HEK293 (cell line): ENCODE results near the gene TUBB4A.
A peak's percentile ranks its signal among the peaks of the same experiment; 100 is the strongest.

ENCODE experiments used
- EGR2 ChIP-seq: fragments of 450-650 bp; formaldehyde crosslinking; IDR thresholded peaks from 2 replicates; pipeline ENCODE4 v1.5.1; 2016; ENCODE audit warnings: low read depth, missing biosample characterization, missing genetic modification characterization
- INSM2 ChIP-seq: fragments of 450-650 bp; formaldehyde crosslinking; IDR thresholded peaks from 2 replicates; pipeline ENCODE4 v1.5.1; 2016; ENCODE audit warnings: missing biosample characterization, missing genetic modification characterization
- OVOL3 ChIP-seq: fragments of 450-650 bp; formaldehyde crosslinking; IDR thresholded peaks from 2 replicates; pipeline ENCODE4 v1.5.1; 2016; ENCODE audit warnings: missing biosample characterization, missing genetic modification characterization
- SALL2 ChIP-seq: fragments of 450-650 bp; formaldehyde crosslinking; IDR thresholded peaks from 2 replicates; pipeline ENCODE4 v1.5.0; 2017; ENCODE audit warnings: missing biosample characterization, mild to moderate bottlenecking, missing genetic modification characterization, borderline replicate concordance
- SP2 ChIP-seq: fragments of 450-650 bp; formaldehyde crosslinking; IDR thresholded peaks from 2 replicates; pipeline ENCODE4 v1.5.1; 2016; ENCODE audit warnings: missing biosample characterization, missing genetic modification characterization
- ZBTB48 ChIP-seq: fragments of 450-650 bp; formaldehyde crosslinking; IDR thresholded peaks from 2 replicates; pipeline ENCODE4 v1.5.1; 2016; ENCODE audit warnings: missing biosample characterization, missing genetic modification characterization
- ZFP41 ChIP-seq: fragments of 450-650 bp; formaldehyde crosslinking; IDR thresholded peaks from 2 replicates; pipeline ENCODE4 v1.5.1; 2016; ENCODE audit warnings: missing biosample characterization, missing genetic modification characterization, borderline replicate concordance
- ZFP69B ChIP-seq: fragments of 450-650 bp; formaldehyde crosslinking; IDR thresholded peaks from 2 replicates; pipeline ENCODE4 v1.5.1; 2016; ENCODE audit warnings: missing biosample characterization, missing genetic modification characterization
- ZNF112 ChIP-seq: fragments of 450-650 bp; formaldehyde crosslinking; IDR thresholded peaks from 2 replicates; pipeline ENCODE4 v1.5.0; 2017; ENCODE audit warnings: missing biosample characterization, missing genetic modification characterization
- ZNF19 ChIP-seq: fragments of 450-650 bp; formaldehyde crosslinking; IDR thresholded peaks from 2 replicates; pipeline ENCODE4; 2016; ENCODE audit warnings: missing biosample characterization, missing genetic modification characterization, low read depth
- ZNF2 ChIP-seq: fragments of 450-650 bp; formaldehyde crosslinking; IDR thresholded peaks from 2 replicates; pipeline ENCODE4 v1.5.1; 2016; ENCODE audit warnings: missing biosample characterization, missing genetic modification characterization
- ZNF202 ChIP-seq: fragments of 450-650 bp; formaldehyde crosslinking; IDR thresholded peaks from 2 replicates; pipeline ENCODE4 v1.5.1; 2016; ENCODE audit warnings: missing biosample characterization, missing genetic modification characterization, borderline replicate concordance
- ZNF214 ChIP-seq: fragments of 450-650 bp; formaldehyde crosslinking; IDR thresholded peaks from 2 replicates; pipeline ENCODE4 v1.5.1; 2017; ENCODE audit warnings: missing biosample characterization, mild to moderate bottlenecking, missing genetic modification characterization, borderline replicate concordance
- ZNF223 ChIP-seq: fragments of 450-650 bp; formaldehyde crosslinking; IDR thresholded peaks from 2 replicates; pipeline ENCODE4 v1.5.1; 2016; ENCODE audit warnings: missing biosample characterization, missing genetic modification characterization
- ZNF280C ChIP-seq: fragments of 450-650 bp; formaldehyde crosslinking; IDR thresholded peaks from 2 replicates; pipeline ENCODE4 v1.5.1; 2016; ENCODE audit warnings: missing biosample characterization, missing genetic modification characterization
- ZNF292 ChIP-seq: fragments of 450-650 bp; formaldehyde crosslinking; IDR thresholded peaks from 2 replicates; pipeline ENCODE4 v1.5.1; 2016; ENCODE audit warnings: low read depth, missing biosample characterization, missing genetic modification characterization, borderline replicate concordance
- ZNF433 ChIP-seq: fragments of 450-650 bp; formaldehyde crosslinking; IDR thresholded peaks from 2 replicates; pipeline ENCODE4 v1.5.1; 2016; ENCODE audit warnings: missing biosample characterization, missing genetic modification characterization, low read depth
- ZNF670 ChIP-seq: fragments of 450-650 bp; formaldehyde crosslinking; IDR thresholded peaks from 2 replicates; pipeline ENCODE4 v1.5.1; 2016; ENCODE audit warnings: missing biosample characterization, missing genetic modification characterization, low read depth
- ZNF777 ChIP-seq: fragments of 450-650 bp; formaldehyde crosslinking; IDR thresholded peaks from 2 replicates; pipeline ENCODE4 v1.5.1; 2017; ENCODE audit warnings: missing biosample characterization, missing genetic modification characterization, borderline replicate concordance
- ZNF785 ChIP-seq: fragments of 450-650 bp; formaldehyde crosslinking; IDR thresholded peaks from 2 replicates; pipeline ENCODE4 v1.5.1; 2016; ENCODE audit warnings: missing biosample characterization, missing genetic modification characterization
- ZNF830 ChIP-seq: fragments of 450-650 bp; IDR thresholded peaks from 2 replicates; pipeline ENCODE4 v1.5.0; 2018; ENCODE audit warnings: missing biosample characterization, missing genetic modification characterization, low read depth, mild to moderate bottlenecking, moderate library complexity
- ZNF843 ChIP-seq: fragments of 450-650 bp; formaldehyde crosslinking; IDR thresholded peaks from 2 replicates; pipeline ENCODE4 v1.5.1; 2016; ENCODE audit warnings: missing biosample characterization, missing genetic modification characterization
- ZSCAN18 ChIP-seq: fragments of 450-650 bp; formaldehyde crosslinking; IDR thresholded peaks from 2 replicates; pipeline ENCODE4 v1.5.1; 2016; ENCODE audit warnings: missing biosample characterization, missing genetic modification characterization
- TF ChIP-seq, protein P1 (sequence below): fragments of 450-650 bp; IDR thresholded peaks from 2 replicates; pipeline ENCODE4 v1.5.1; 2018; ENCODE audit warnings: missing biosample characterization, mild to moderate bottlenecking, missing genetic modification characterization
- TF ChIP-seq, protein P2 (sequence below): fragments of 450-650 bp; formaldehyde crosslinking; IDR thresholded peaks from 2 replicates; pipeline ENCODE4 v1.5.1; 2016; ENCODE audit warnings: missing biosample characterization, missing genetic modification characterization
- TF ChIP-seq, protein P3 (sequence below): fragments of 450-650 bp; formaldehyde crosslinking; IDR thresholded peaks from 2 replicates; pipeline ENCODE4 v1.5.1; 2016; ENCODE audit warnings: missing biosample characterization, missing genetic modification characterization, borderline replicate concordance
- TF ChIP-seq, protein P4 (sequence below): fragments of 450-650 bp; formaldehyde crosslinking; IDR thresholded peaks from 2 replicates; pipeline ENCODE4 v1.5.1; 2016; ENCODE audit warnings: missing biosample characterization, missing genetic modification characterization

TUBB4A gene

DNA sequence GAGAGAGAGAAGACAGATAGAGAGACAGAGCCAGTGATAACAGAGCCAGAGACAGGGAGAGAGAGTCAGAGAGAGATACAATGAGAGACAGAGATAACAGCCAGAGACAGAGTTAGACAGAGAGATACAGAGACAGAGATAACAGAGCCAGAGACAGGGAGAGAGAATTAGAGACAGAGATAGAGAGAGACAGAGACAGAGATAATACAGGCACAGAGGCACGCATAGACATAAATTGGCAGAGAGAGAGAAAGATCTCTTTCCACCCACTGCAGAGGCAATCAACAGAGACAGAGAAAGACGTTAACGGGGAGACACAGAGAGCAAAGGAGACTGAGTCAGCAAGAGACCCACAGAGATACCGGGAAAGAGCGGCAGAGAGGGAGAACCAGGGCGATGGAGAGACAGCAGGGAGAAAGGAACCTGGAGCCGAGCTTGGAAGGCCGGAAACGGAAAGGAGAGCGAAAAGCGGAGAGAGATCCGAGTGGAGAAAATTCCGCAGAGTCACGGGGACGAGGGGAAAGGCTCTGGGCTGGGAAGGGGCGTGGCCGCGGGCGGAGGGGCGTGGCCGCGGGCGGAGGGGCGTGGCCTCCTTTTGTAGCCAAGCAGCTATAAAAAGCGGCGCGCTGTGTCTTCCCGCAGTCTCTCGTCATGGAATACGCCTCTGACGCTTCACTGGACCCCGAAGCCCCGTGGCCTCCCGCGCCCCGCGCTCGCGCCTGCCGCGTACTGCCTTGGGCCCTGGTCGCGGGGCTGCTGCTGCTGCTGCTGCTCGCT, 28.5 kb upstream of the TUBB4A start, which contains the start of gene TNFSF9 (continued):
- TF ChIP-seq ZNF777 (tag by site-specific recombination) (no peak), ZNF112 (tag by site-specific recombination) (no peak), ZNF830 (tag by site-specific recombination) (no peak), ZNF433 (tag by site-specific recombination) (no peak), ZNF670 (tag by site-specific recombination) (no peak), ZNF280C (no peak), ZNF214 (no peak), ZNF785 (tag by site-specific recombination) (no peak), ZNF223 (tag by site-specific recombination) (no peak), ZSCAN18 (tag by site-specific recombination) (no peak), ZBTB48 (tag by site-specific recombination) (no peak), ZNF843 (tag by site-specific recombination) (peak; percentile 26; the same call in 1 of the 2 replicates), ZFP41 (tag by site-specific recombination) (no peak), SP2 (tag by site-specific recombination) (peak; percentile 57), ZNF292 (tag by site-specific recombination) (no peak), ZNF202 (tag by site-specific recombination) (no peak), ZNF2 (tag by site-specific recombination) (peak; percentile 88), EGR2 (tag by site-specific recombination) (no peak), ZFP69B (peak; percentile 48), SALL2 (no peak), ZNF19 (tag by site-specific recombination) (no peak), INSM2 (tag by site-specific recombination) (0 out of 2 replicates have a peak, but pooled peaks have one; percentile 62), OVOL3 (peak; percentile 28; the same call in 1 of the 2 replicates)
- TF ChIP-seq, protein P1, sequence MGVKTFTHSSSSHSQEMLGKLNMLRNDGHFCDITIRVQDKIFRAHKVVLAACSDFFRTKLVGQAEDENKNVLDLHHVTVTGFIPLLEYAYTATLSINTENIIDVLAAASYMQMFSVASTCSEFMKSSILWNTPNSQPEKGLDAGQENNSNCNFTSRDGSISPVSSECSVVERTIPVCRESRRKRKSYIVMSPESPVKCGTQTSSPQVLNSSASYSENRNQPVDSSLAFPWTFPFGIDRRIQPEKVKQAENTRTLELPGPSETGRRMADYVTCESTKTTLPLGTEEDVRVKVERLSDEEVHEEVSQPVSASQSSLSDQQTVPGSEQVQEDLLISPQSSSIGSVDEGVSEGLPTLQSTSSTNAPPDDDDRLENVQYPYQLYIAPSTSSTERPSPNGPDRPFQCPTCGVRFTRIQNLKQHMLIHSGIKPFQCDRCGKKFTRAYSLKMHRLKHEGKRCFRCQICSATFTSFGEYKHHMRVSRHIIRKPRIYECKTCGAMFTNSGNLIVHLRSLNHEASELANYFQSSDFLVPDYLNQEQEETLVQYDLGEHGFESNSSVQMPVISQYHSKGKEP (tag by site-specific recombination), result no peak
- TF ChIP-seq, protein P2, sequence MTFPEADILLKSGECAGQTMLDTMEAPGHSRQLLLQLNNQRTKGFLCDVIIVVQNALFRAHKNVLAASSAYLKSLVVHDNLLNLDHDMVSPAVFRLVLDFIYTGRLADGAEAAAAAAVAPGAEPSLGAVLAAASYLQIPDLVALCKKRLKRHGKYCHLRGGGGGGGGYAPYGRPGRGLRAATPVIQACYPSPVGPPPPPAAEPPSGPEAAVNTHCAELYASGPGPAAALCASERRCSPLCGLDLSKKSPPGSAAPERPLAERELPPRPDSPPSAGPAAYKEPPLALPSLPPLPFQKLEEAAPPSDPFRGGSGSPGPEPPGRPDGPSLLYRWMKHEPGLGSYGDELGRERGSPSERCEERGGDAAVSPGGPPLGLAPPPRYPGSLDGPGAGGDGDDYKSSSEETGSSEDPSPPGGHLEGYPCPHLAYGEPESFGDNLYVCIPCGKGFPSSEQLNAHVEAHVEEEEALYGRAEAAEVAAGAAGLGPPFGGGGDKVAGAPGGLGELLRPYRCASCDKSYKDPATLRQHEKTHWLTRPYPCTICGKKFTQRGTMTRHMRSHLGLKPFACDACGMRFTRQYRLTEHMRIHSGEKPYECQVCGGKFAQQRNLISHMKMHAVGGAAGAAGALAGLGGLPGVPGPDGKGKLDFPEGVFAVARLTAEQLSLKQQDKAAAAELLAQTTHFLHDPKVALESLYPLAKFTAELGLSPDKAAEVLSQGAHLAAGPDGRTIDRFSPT (tag by site-specific recombination), result no peak
- TF ChIP-seq, protein P3, sequence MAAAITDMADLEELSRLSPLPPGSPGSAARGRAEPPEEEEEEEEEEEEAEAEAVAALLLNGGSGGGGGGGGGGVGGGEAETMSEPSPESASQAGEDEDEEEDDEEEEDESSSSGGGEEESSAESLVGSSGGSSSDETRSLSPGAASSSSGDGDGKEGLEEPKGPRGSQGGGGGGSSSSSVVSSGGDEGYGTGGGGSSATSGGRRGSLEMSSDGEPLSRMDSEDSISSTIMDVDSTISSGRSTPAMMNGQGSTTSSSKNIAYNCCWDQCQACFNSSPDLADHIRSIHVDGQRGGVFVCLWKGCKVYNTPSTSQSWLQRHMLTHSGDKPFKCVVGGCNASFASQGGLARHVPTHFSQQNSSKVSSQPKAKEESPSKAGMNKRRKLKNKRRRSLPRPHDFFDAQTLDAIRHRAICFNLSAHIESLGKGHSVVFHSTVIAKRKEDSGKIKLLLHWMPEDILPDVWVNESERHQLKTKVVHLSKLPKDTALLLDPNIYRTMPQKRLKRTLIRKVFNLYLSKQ (tag by site-specific recombination), result no peak
- TF ChIP-seq, protein P4, sequence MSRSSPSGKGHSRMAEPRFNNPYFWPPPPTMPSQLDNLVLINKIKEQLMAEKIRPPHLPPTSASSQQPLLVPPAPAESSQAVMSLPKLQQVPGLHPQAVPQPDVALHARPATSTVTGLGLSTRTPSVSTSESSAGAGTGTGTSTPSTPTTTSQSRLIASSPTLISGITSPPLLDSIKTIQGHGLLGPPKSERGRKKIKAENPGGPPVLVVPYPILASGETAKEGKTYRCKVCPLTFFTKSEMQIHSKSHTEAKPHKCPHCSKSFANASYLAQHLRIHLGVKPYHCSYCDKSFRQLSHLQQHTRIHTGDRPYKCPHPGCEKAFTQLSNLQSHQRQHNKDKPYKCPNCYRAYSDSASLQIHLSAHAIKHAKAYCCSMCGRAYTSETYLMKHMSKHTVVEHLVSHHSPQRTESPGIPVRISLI (tag by site-specific recombination), result no peak
